Colonic mucosa (tissue), 4 donors: ENCODE results near the gene ACSF2. TPM values are rescaled to one million over a fixed set of nuclear protein-coding genes. Genes with fewer than 3 reads are reported as not detected.

ENCODE experiments used
- DNase-seq: peaks from one replicate; pipeline ENCODE4 v3.0.0-alpha.2; 2020
- H3K27ac ChIP-seq: fragments of 200-600 bp; one replicate; pipeline ENCODE4 v1.8.0; 2021
- H3K27me3 ChIP-seq: fragments of 200-600 bp; one replicate; pipeline ENCODE4 v1.8.0; 2021
- H3K36me3 ChIP-seq: fragments of 200-600 bp; one replicate; pipeline ENCODE4 v1.8.0; 2021
- H3K4me1 ChIP-seq: fragments of 200-600 bp; one replicate; pipeline ENCODE4 v1.8.0; 2021; ENCODE audit warnings: mild to moderate bottlenecking
- H3K4me3 ChIP-seq: fragments of 200-600 bp; one replicate; pipeline ENCODE4 v1.8.0; 2021
- H3K9ac ChIP-seq, 2 donors: one replicate each; pipeline ENCODE4 v1.7.0; 2013; ENCODE audit warnings: control low read depth in 2 of 2, low read depth in 2 of 2, low read length in 2 of 2
- H3K9me3 ChIP-seq: fragments of 200-600 bp; one replicate; pipeline ENCODE4 v1.8.0; 2021
- CTCF ChIP-seq: fragments of 200-600 bp; IDR thresholded peaks from one replicate; pipeline ENCODE4 v1.8.0; 2022; ENCODE audit warnings: antibody characterized with exemption, mild to moderate bottlenecking
- intact Hi-C: fragments of 100-400 bp; cut with DNase I; formaldehyde crosslinking; loops from one replicate; pipeline ENCODE4 v1.14.1; 2022
- total RNA-seq, 2 donors: library from RNA; stranded (reverse); fragmentation: NEBNext Ultra II Directional in 1 of 2; extraction: Animal tissue kit (Norgen Biotek cat#: 25700) in 1 of 2; gene quantifications; one replicate each; pipeline ENCODE4 v1.2.1, GENCODE V29; 2021
- donor health status: healthy.
- donor health status: DM: no; HTN: no; CAD: no.
- donor health status: DM: no; HTN: no; CAD: no.

The ACSF2 gene
- total RNA-seq, 2 donors from 2014 or later: 50.8 to 119 TPM

- no peak for TF ChIP-seq CTCF
- DNase-seq: no peak
- no peaks in the 10 kb centered on the region for H3K4me1 ChIP-seq
These were observed 67.7 kb downstream of the ACSF2 start for GRCh38 chr17:50493744-50494143.

GRCh38 chr17:50495217-50495823, 69.3 kb downstream of the ACSF2 start:
- H3K27ac ChIP-seq: no peak overlapping the region
- no peak for TF ChIP-seq CTCF
- no peaks in the 10 kb centered on the region for H3K9me3 ChIP-seq
- H3K9ac ChIP-seq: no peak overlapping the region
- no peak for DNase-seq
- H3K4me1 ChIP-seq: no peaks in the 10 kb centered on the region
- no peaks in the 10 kb centered on the region for H3K27me3 ChIP-seq
- intact Hi-C loops: no loop called here
- no peaks in the 10 kb centered on the region for H3K36me3 ChIP-seq
- H3K4me3 ChIP-seq: no peak overlapping the region

More at GRCh38 chr17:50493744-50494143, 67.7 kb downstream of the ACSF2 start:
- H3K4me3 ChIP-seq: no peak overlapping the region
- no peaks in the 10 kb centered on the region for H3K9me3 ChIP-seq
- H3K36me3 ChIP-seq: no peaks in the 10 kb centered on the region
- H3K27ac ChIP-seq: no peak overlapping the region
- H3K27me3 ChIP-seq: no peaks in the 10 kb centered on the region
- no peak overlapping the region for H3K9ac ChIP-seq
- intact Hi-C loops: no loop called here

GRCh38 chr17:50495918-50496317, 69.9 kb downstream of the ACSF2 start:
- intact Hi-C loops: no loop called here
- H3K36me3 ChIP-seq: no peaks in the 10 kb centered on the region
- H3K9me3 ChIP-seq: no peaks in the 10 kb centered on the region
- no peak for TF ChIP-seq CTCF
- no peak for DNase-seq
- no peak overlapping the region for H3K9ac ChIP-seq
- H3K4me3 ChIP-seq: no peak overlapping the region
- H3K27ac ChIP-seq: no peak overlapping the region
- H3K4me1 ChIP-seq: no peaks in the 10 kb centered on the region
- H3K27me3 ChIP-seq: no peaks in the 10 kb centered on the region

- Histone ChIP-seq H3K27me3 (no peaks in the 10 kb centered on the region), H3K4me3 (no peak overlapping the region), H3K9ac (no peak overlapping the region), H3K9me3 (no peaks in the 10 kb centered on the region), H3K27ac (no peak overlapping the region), H3K4me1 (no peaks in the 10 kb centered on the region), H3K36me3 (no peaks in the 10 kb centered on the region)
- no peak for TF ChIP-seq CTCF
- intact Hi-C loops: no loop called here
- no peak for DNase-seq
These were observed 72.2 kb downstream of the ACSF2 start for GRCh38 chr17:50498021-50498874.

GRCh38 chr17:50499270-50499669, 73.3 kb downstream of the ACSF2 start:
- Histone ChIP-seq H3K4me3 (no peak overlapping the region), H3K36me3 (no peaks in the 10 kb centered on the region), H3K9me3 (no peaks in the 10 kb centered on the region), H3K9ac (no peak overlapping the region), H3K27ac (no peak overlapping the region), H3K4me1 (no peaks in the 10 kb centered on the region), H3K27me3 (no peaks in the 10 kb centered on the region)
- TF ChIP-seq CTCF: no peak
- intact Hi-C loops: no loop called here
- no peak for DNase-seq
